Right atrium auricular region (tissue), 2 donors: ENCODE measurements around the gene TMEM174. TPM values are rescaled to one million over a fixed set of nuclear protein-coding genes. Genes with fewer than 3 reads are reported as not detected.

Experiments used
- DNase-seq: peaks from one replicate; pipeline ENCODE4 v3.0.0-alpha.2; 2019; ENCODE audit warnings: low spot score
- H3K27ac ChIP-seq, 2 donors: fragments of 200-600 bp; sonication (generic); 1 replicate in 1 of 2; 2 replicates in 1 of 2; pipeline ENCODE4 v1.5.1; 2016 to 2019
- H3K27me3 ChIP-seq, 2 donors: fragments of 200-600 bp; sonication (generic); one replicate each; pipeline versions ENCODE4 v1.5.1 to v1.6.0; 2017 to 2019
- H3K36me3 ChIP-seq: fragments of 200-600 bp; sonication (generic); one replicate; pipeline ENCODE4 v1.5.1; 2016
- H3K4me1 ChIP-seq, 2 donors: fragments of 200-600 bp; sonication (generic); one replicate each; pipeline versions ENCODE4 v1.5.1 to v1.6.0; 2017 to 2019
- H3K4me3 ChIP-seq, 2 donors: fragments of 200-600 bp; sonication (generic); 1 replicate in 1 of 2; 2 replicates in 1 of 2; pipeline ENCODE4 v1.5.1; 2017 to 2019; ENCODE audit warnings: mild to moderate bottlenecking in 1 of 2, moderate library complexity in 1 of 2
- H3K9me3 ChIP-seq, 2 donors: fragments of 200-600 bp; sonication (generic); one replicate each; pipeline ENCODE4 v1.5.1; 2019
- CTCF ChIP-seq, 2 donors: fragments of 200-600 bp; sonication (generic); IDR thresholded peaks; one replicate each; pipeline ENCODE4 v1.5.1; 2019; ENCODE audit warnings: antibody characterized with exemption in 2 of 2
- total RNA-seq, 2 donors: library from RNA; depleted of rRNA; stranded (reverse); fragments of >200 nt; gene quantifications; one replicate each; pipeline ENCODE4 v1.1.0, GENCODE V29; 2016

Gene TMEM174
- total RNA-seq, 2 donors from 2014 or later, result not detected

DNA sequence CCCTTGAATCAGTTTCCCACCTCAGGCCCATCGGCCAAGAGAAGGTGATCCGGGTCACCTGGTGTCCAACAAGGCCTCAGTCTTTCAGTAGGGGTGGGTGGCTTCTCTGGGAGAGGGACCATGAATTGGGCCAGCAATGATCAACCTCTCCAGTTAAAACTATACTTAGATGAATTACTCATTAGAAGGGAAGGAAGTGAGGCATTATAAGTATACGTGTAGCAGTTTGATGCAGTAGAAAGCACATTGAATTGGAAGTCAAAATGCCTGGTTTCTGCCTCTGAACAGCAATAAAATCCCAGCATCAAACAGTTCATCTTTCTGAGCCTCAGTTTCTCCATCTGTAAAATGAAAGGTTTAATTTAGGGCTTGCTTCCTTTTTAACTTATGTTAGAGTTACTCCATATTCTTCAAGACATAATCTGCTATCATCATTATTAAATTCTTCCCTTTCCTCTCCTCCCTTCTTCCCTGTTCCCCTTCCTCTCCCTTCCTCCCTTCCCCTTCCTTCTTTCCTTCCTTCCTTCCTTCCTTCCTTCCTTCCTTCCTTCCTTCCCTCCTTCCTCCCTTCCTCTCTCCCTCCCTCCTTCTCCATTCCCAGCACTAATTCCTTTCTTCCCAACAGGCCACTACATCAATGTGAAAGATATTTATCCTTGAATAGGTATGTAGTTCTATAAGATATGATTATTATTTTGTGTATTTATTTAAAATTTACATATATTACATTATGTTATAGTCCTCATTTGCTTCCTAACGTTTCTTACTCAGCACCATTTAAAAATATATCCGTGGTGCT lies 18.6 kb upstream of the TMEM174 start:
- no peaks in the 10 kb centered on the region for H3K27me3 ChIP-seq
- H3K9me3 ChIP-seq, result no peaks in the 10 kb centered on the region
- no peak overlapping the region for H3K27ac ChIP-seq
- TF ChIP-seq CTCF (IDR thresholded peaks at IDR 0.05), result no peak
- H3K4me1 ChIP-seq, result no peaks in the 10 kb centered on the region
- no peak for DNase-seq
- H3K36me3 ChIP-seq, result no peaks in the 10 kb centered on the region
- H3K4me3 ChIP-seq, result no peak overlapping the region

DNA sequence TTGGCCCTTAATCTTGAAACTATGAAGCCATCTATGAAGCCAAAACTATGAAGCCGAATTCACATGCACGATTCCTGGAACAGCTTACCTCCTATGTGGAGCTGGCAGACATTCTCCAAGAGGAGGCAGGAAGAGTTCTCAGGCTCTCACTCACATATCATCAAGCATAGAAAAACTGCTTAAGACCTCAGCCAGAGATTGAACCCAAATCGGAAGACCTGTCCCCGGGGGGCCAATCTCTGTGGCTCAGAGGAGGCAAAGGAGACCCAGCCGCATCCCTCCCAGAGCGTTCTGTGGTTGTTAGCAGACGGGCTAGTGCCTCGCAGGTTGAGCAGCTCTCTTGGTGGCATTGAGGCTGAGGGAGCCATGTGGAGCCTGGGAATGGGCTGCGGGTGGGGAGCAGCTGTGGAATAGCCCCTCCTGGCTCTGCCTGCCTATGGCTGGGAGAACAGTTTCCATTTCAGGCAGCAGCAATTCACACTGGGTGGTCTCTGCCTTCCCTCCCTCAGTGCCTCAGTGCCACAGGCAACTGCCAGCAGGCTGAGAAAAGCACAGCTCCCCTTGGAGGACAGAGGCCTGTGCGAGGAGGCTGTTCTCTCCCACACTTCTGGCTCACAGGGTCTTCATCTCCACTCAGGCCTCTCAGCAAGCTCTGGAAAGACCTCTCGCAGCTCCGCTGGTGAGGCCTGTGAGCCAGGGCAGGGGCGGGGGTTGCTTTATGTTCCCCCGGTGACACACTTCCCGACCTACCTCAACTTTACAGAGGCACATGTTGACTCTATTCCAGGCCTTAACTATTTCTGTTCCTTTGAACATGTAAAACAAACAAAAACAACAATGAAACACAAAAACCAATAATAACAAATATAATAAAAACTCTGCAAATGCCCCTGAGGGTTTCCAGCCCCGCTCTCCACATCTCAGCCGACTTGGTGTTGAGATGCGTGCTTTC lies 17.4 kb upstream of the TMEM174 start:
- Histone ChIP-seq H3K27ac (no peak overlapping the region), H3K9me3 (no peaks in the 10 kb centered on the region), H3K4me1 (no peaks in the 10 kb centered on the region), H3K27me3 (no peaks in the 10 kb centered on the region), H3K36me3 (no peaks in the 10 kb centered on the region), H3K4me3 (no peak overlapping the region)
- DNase-seq, result no peak
- TF ChIP-seq CTCF (IDR thresholded peaks at IDR 0.05), result no peak

DNA sequence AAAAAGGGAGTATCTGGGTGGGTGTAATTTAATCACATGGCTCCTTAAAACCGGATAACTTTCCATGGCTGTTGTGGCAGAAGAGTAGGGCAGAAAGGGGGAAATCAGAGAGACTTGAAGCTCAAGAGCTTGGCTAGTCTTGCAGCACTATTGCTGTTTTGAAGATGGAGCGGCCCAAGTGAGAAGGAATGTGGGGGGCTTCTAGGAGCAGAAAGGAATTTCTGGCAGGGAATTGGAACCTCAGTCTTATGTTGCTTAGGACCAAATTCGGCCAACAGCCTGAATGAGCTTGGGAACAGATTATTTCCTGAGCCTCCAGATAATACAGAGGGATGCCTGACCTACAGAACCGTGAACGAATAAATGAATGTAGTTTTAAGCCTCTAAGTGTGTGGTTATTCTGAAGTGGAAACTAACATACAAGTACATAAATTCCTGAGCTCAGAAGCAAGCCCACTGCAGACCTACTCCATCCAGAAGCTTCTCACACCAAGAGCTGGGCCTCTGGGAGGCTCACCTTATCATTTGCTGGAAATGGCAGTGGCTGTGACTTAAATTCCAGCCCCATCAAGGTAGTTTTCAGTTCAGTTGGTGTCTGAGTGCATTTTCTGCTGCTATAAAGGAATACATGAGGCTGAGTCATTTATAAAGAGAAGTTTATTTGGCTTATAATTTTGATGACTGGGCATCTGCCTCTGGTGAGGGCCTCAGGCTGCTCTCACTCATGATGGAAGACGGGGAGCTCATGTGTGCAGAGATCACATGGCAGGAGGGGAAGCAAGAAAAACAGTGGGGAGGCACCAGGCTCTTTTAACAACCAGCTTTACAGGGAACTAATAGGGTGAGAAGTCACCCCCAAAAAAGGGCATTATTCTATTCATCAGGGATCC lies 15.3 kb upstream of the TMEM174 start:
- DNase-seq, result no peak
- Histone ChIP-seq H3K27me3 (no peaks in the 10 kb centered on the region), H3K27ac (no peak overlapping the region), H3K9me3 (no peaks in the 10 kb centered on the region), H3K4me3 (no peak overlapping the region), H3K4me1 (no peaks in the 10 kb centered on the region), H3K36me3 (no peaks in the 10 kb centered on the region)
- no peak for TF ChIP-seq CTCF (IDR thresholded peaks at IDR 0.05)

DNA sequence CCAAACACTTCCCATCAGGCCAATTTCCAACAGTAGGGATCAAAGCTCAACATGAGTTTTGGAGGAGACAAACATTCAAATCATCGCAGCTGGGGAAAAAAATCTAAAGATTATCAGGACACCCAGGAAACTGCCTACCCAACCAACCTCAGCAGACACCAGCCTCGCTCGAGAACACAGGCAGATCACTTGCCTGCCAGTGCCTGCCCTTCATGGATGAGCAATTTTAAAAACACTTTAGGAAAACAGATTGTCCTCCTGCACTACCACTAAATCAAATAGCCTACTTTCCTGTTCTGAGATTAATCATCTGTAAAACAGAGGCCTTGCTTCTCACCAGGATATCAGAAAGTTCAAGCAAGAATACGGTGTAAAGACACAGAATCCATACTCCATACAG lies 14.7 kb upstream of the TMEM174 start:
- no peak overlapping the region for H3K4me3 ChIP-seq
- no peaks in the 10 kb centered on the region for H3K4me1 ChIP-seq
- DNase-seq, result no peak
- H3K9me3 ChIP-seq, result no peaks in the 10 kb centered on the region
- TF ChIP-seq CTCF (IDR thresholded peaks at IDR 0.05), result no peak
- H3K27me3 ChIP-seq, result no peaks in the 10 kb centered on the region
- H3K27ac ChIP-seq, result no peak overlapping the region
- H3K36me3 ChIP-seq, result no peaks in the 10 kb centered on the region

DNA sequence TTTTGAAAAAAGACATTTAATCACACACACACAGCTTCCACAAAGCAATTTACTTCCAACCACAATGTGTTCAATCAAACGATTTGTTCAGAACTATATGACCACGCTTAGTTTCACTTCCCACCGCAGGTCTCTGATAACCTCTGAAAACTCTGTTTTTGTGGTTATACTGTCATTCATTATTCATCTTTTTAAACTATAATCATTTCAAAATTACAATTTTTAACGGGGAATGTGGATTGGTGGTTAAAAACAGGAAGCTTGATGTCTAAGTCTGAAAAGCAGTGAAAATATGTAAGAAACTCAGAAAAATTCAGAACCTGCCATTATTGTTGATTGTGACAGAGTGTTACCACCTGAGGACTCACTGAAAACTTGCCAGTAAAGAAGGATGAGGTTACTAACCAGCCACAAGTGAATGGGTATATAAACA lies 12.7 kb upstream of the TMEM174 start:
- Histone ChIP-seq H3K4me3 (no peak overlapping the region), H3K9me3 (no peaks in the 10 kb centered on the region), H3K27me3 (no peaks in the 10 kb centered on the region), H3K36me3 (no peaks in the 10 kb centered on the region), H3K27ac (no peak overlapping the region), H3K4me1 (no peaks in the 10 kb centered on the region)
- TF ChIP-seq CTCF (IDR thresholded peaks at IDR 0.05), result no peak
- no peak for DNase-seq
